Tibial nerve (tissue), 4 donors: Measurements from ENCODE around the gene KCNJ6.

Source experiments
- EP300 ChIP-seq, 2 donors: sonication (generic); formaldehyde crosslinking; IDR thresholded peaks; one replicate each; pipeline ENCODE4 v1.6.1; 2017; ENCODE audit warnings: antibody characterized with exemption in 2 of 2, mild to moderate bottlenecking in 1 of 2
- POLR2A ChIP-seq, 2 donors: fragments of 450-650 bp; IDR thresholded peaks; one replicate each; pipeline ENCODE4 v1.6.1; 2017; ENCODE audit warnings: antibody characterized with exemption in 2 of 2, mild to moderate bottlenecking in 2 of 2, moderate library complexity in 2 of 2
- TF ChIP-seq, protein P1 (sequence below), 5 experiments: fragments of 200-600 bp in 3 of 5; fragments of 450-650 bp in 2 of 5; sonication (generic) in 3 of 5; IDR thresholded peaks; one replicate each; pipeline ENCODE4 v1.5.1; 2016 to 2019; ENCODE audit warnings: antibody characterized with exemption in 5 of 5, mild to moderate bottlenecking in 3 of 5, moderate library complexity in 2 of 5

DNA sequence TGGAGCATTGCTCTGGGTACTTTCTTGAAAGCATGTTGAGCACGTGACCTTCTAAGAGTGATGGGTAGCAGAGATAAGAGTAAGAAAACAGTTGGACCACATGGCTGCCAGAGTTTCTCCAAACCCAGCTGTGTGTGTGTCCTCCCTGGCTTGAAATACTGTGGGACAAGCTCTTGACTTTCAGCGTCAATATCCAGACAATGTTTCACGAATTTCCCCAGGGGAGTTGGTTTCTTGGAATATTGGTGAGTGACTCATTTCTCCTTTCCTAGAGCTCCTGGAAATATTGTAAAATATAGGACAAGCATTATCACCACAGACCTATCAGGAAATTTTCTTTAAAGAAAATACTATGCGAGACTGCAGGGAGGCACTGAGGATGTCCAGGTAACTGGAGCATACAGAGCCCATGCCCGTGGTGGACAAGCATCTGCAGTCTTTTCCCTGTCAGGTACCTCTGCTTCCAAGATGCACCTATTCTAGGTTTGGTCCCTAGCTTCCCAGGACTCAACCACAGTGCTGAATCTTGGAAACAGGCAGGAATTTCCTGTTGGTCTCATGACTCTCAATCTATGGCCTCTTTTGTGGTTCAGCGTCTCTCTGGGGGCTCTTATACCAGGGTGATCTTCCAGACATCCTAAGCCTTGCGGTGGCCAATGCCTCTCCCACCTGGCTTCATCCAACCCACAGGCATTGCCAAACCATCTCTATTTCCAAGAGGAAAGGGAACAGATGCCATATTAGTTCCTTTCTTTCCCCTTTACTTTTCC, 67.4 kb downstream of the KCNJ6 start:
- TF ChIP-seq POLR2A (IDR thresholded peaks at IDR 0.05) = no peak
- TF ChIP-seq, protein P1, sequence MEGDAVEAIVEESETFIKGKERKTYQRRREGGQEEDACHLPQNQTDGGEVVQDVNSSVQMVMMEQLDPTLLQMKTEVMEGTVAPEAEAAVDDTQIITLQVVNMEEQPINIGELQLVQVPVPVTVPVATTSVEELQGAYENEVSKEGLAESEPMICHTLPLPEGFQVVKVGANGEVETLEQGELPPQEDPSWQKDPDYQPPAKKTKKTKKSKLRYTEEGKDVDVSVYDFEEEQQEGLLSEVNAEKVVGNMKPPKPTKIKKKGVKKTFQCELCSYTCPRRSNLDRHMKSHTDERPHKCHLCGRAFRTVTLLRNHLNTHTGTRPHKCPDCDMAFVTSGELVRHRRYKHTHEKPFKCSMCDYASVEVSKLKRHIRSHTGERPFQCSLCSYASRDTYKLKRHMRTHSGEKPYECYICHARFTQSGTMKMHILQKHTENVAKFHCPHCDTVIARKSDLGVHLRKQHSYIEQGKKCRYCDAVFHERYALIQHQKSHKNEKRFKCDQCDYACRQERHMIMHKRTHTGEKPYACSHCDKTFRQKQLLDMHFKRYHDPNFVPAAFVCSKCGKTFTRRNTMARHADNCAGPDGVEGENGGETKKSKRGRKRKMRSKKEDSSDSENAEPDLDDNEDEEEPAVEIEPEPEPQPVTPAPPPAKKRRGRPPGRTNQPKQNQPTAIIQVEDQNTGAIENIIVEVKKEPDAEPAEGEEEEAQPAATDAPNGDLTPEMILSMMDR (IDR thresholded peaks at IDR 0.05) = no peak
- no peak for TF ChIP-seq EP300 (IDR thresholded peaks at IDR 0.05)
